ENCODE data around the gene TGFBR3.

DNA sequence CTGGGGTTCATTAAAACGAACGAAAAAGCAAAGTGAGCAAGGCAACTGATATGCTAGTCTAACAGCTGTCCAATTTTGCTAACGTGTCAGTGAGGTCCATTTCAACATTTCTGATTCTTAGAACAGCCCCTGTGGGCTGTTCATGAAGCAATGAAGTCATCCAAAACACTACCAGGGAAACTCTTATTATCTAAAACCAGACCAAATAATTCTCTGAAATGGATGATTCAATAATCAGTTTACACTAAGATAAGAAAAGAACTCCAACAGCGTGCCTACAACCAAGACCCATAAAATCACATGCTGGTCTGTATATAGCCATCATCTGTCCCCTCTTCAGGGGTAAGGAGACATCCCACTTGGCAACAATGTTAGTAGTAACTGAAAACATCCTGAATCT lies 122.7 kb downstream of the TGFBR3 start:
- TF ChIP-seq, protein P1, sequence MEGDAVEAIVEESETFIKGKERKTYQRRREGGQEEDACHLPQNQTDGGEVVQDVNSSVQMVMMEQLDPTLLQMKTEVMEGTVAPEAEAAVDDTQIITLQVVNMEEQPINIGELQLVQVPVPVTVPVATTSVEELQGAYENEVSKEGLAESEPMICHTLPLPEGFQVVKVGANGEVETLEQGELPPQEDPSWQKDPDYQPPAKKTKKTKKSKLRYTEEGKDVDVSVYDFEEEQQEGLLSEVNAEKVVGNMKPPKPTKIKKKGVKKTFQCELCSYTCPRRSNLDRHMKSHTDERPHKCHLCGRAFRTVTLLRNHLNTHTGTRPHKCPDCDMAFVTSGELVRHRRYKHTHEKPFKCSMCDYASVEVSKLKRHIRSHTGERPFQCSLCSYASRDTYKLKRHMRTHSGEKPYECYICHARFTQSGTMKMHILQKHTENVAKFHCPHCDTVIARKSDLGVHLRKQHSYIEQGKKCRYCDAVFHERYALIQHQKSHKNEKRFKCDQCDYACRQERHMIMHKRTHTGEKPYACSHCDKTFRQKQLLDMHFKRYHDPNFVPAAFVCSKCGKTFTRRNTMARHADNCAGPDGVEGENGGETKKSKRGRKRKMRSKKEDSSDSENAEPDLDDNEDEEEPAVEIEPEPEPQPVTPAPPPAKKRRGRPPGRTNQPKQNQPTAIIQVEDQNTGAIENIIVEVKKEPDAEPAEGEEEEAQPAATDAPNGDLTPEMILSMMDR (IDR thresholded peaks at IDR 0.05), result no peak
- TF ChIP-seq FOXJ3 (CRISPR knock-in tag; IDR thresholded peaks at IDR 0.05; ENCODE audit: borderline replicate concordance), result no peak
- TF ChIP-seq E2F5 (CRISPR knock-in tag; IDR thresholded peaks at IDR 0.05), result no peak
